ENCODE results near the gene TRAPPC3.

TRAPPC3 gene

DNA sequence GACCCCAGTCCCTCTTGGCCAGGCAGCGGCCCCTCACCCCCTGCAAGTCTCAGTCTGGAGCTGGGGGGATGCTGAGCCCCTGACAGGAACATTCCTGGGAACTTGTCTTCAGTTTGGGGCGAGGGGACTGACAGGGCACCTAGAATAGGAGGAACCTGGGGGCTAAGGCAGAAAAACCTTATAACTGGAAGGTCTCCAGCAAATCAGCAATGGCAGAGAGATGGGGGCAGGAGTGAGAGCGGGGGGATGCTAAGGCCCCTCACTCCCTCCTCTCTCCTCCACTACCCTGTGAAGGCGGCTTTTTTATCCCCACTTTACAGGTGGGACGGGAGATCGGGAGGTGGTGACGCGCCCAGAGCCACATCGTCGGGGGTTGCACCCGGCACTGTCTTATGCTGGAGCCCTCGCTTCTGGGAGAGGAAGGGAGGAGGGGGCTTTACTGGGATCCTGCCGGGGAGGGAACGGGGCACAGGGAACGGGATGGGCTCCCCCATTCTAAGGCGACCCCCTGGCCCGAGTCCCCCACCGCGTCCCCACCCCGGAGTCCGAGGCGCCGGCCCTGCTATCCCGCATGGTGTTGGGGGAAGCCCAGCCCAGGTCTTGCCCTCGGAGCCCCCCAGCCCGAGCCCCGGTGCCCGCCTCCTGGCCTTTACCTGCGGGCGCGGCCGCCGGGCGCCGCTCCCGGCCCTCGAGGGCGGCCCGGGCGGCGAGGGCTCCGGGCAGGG, 24.7 kb downstream of the TRAPPC3 start:
- Histone ChIP-seq H3K36me3 (ENCODE audit: insufficient read depth, low read length) (no peaks in the 10 kb centered on the region), H3K4me1 (ENCODE audit: insufficient read depth, low read length) (no peaks in the 10 kb centered on the region), H3K4me3 (ENCODE audit: low read length) (peak overlapping the region; percentile 46), H3K27me3 (ENCODE audit: insufficient read depth, low read length) (peaks cover 42% of the 10 kb centered on the region), H3K9ac (ENCODE audit: low read depth, low read length) (no peak overlapping the region), H3K9me3 (ENCODE audit: insufficient read depth, low read depth, low read length) (no peaks in the 10 kb centered on the region), H3K27ac (ENCODE audit: low read depth, low read length) (no peak overlapping the region)
- 13% methylated on average over 41 of the region's 42 CpGs for WGBS

DNA sequence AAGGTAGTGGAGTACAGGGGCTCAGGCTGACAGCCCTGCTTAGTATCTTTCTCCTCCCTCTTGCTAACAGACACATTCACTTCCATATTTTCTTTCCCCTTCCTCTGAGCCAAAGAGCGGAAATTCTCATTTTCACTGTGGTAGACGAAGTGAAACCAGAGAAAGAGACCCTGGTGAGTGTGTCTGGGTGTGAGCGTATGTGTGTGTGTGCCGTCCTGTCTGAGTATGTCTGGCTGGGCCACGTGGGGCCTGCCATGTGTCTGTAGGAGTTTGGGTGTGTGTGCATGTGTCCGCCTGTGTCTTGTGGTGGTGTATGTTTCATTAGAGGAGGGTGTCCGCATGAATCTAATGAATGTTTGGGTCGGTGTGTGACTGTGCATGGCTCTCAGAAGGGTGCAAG, 25.9 kb downstream of the TRAPPC3 start:
- Histone ChIP-seq H3K4me3 (ENCODE audit: low read length) (no peak overlapping the region), H3K27me3 (ENCODE audit: insufficient read depth, low read length) (peaks cover 42% of the 10 kb centered on the region), H3K27ac (ENCODE audit: low read depth, low read length) (no peak overlapping the region), H3K9me3 (ENCODE audit: insufficient read depth, low read depth, low read length) (no peaks in the 10 kb centered on the region), H3K36me3 (ENCODE audit: insufficient read depth, low read length) (no peaks in the 10 kb centered on the region), H3K9ac (ENCODE audit: low read depth, low read length) (no peak overlapping the region), H3K4me1 (ENCODE audit: insufficient read depth, low read length) (no peaks in the 10 kb centered on the region)
- whole genome bisulfite sequencing = 84% methylated on average over 8 of the region's 8 CpGs

DNA sequence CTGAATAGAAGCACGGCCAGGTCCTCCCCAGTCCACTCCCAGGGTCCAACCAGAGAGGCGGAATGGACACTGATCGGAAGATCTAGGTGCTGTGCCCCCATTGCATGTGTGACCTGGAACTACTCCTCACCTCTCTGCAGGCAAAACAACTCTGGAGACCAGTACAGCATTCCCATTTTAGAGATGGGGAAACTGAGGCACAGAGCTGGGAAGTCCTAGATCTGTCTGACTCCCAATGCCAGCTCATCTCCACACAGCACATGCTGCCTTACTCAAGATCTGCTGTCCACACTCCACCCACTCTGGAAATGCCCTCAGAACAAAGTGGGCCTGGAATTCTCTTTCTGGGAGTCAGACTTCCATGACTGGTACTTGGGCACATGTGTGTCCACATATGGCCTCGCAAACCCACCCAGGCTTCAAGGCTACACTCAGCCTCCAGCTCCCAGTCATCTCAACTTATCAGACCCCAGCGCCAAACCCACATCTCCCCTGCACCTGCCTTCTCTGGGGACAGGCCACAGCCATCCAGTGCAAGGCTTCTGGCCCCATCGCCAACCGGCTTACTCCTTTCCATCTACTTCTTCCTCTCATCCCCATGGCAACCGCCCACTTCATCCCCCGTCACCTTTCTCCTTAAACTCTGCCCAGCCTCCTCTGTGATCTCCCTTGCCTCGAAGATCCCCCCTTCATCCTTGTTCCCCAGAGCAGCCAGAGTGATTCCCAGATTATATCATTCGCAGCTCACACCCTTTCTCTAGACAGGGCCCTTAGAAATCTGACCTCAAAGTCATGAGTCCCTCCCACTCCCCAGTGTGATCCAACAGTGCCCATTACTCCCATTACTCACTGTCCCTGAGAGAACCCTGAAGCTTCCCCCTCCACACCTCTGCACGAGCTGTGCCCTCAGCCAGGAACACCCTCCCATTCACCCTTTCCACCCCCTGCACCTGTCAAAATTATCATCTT, 26.9 kb downstream of the TRAPPC3 start:
- WGBS = 85% methylated on average over 12 of the region's 12 CpGs
- Histone ChIP-seq H3K27ac (ENCODE audit: low read depth, low read length) (no peak overlapping the region), H3K9ac (ENCODE audit: low read depth, low read length) (no peak overlapping the region), H3K9me3 (ENCODE audit: insufficient read depth, low read depth, low read length) (no peaks in the 10 kb centered on the region), H3K4me1 (ENCODE audit: insufficient read depth, low read length) (no peaks in the 10 kb centered on the region), H3K36me3 (ENCODE audit: insufficient read depth, low read length) (no peaks in the 10 kb centered on the region), H3K4me3 (ENCODE audit: low read length) (no peak overlapping the region), H3K27me3 (ENCODE audit: insufficient read depth, low read length) (peaks cover 42% of the 10 kb centered on the region)

DNA sequence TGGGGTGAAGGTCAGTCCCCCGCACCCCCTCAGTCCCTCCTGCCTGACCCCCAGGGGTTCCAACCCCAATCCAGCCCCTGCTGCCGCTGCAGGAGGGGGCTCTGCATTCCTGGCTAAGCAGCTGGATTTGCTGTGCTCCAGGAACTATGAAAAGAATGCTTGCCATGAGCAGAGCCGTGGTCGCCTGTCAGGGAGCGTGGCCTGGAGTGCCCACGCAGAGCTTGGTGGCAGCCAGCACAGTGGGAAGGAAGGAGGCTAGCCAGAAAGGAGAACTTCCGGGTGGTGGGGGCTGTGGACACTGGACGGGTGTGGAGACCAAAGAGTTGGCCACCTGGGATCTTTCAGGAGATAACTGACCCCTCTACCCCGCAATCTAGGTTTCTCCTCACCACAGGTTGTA, 29.8 kb downstream of the TRAPPC3 start:
- Histone ChIP-seq H3K36me3 (ENCODE audit: insufficient read depth, low read length) (no peaks in the 10 kb centered on the region), H3K4me3 (ENCODE audit: low read length) (no peak overlapping the region), H3K9me3 (ENCODE audit: insufficient read depth, low read depth, low read length) (no peaks in the 10 kb centered on the region), H3K4me1 (ENCODE audit: insufficient read depth, low read length) (no peaks in the 10 kb centered on the region), H3K27me3 (ENCODE audit: insufficient read depth, low read length) (peaks cover 21% of the 10 kb centered on the region), H3K27ac (ENCODE audit: low read depth, low read length) (no peak overlapping the region), H3K9ac (ENCODE audit: low read depth, low read length) (no peak overlapping the region)
- 71% methylated on average over 9 of the region's 9 CpGs for WGBS

DNA sequence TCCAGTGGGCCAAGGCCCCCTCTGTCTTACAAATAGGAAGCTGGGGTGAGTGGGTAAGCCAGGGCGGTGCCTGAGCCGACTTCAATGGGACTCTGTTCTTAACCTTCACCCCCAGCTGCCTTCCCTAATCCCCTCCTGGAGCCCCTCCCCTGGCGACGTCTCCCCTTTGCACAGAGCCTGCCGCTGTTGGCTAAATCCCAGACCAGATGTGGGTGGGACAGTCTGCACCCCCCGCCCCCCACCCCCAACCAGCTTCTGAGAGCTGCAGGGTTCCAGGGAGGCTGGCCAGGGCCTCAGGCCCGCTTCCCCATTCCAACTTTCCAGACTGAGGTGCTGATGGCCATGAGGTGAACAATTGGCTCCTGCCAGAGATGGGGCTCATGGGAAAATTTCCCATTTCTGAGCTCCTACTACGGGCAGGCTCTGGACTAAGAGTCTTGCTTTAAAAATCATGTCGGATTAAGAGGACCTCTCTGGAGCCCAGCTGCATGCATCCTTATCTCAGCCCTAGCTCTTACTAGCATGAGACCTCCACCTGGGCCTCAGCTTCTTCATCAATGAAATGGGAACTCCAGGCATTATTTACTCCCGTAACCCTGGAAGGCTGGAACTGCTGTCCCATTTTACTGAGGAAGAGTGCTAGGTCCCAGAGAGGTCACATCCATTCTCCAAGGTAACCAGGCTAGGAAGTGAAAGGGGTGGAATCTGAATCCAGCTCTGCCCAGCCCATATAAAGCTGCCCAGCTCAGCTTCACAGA, 30.7 kb downstream of the TRAPPC3 start:
- no peak overlapping the region for H3K9ac ChIP-seq (ENCODE audit: low read depth, low read length)
- no peaks in the 10 kb centered on the region for H3K4me1 ChIP-seq (ENCODE audit: insufficient read depth, low read length)
- no peaks in the 10 kb centered on the region for H3K36me3 ChIP-seq (ENCODE audit: insufficient read depth, low read length)
- 68% methylated on average over 10 of the region's 10 CpGs for WGBS
- no peaks in the 10 kb centered on the region for H3K9me3 ChIP-seq (ENCODE audit: insufficient read depth, low read depth, low read length)
- H3K27me3 ChIP-seq (ENCODE audit: insufficient read depth, low read length) = peaks cover 13% of the 10 kb centered on the region
- no peak overlapping the region for H3K4me3 ChIP-seq (ENCODE audit: low read length)
- no peak overlapping the region for H3K27ac ChIP-seq (ENCODE audit: low read depth, low read length)

DNA sequence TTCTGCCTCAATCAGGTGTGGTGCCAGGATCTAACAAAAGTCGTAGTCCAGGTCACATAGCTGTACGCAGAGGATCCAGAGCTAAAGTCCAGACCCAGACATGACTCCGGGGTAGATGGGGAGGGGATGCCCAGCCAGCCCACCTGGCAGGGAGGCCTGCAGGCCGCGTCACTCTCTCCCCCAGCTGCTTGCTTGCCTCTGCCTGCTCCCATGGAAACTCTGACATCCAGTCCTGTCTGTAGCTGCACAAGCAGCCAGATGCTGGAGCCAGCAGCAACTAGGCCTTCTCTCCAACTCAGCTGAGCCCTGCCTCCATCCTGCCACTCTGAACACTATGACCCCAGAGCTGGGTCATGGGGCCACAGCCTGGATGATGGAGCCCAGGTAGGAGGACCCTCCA, 32.4 kb downstream of the TRAPPC3 start:
- Histone ChIP-seq H3K4me1 (ENCODE audit: insufficient read depth, low read length) (no peaks in the 10 kb centered on the region), H3K27ac (ENCODE audit: low read depth, low read length) (no peak overlapping the region), H3K36me3 (ENCODE audit: insufficient read depth, low read length) (no peaks in the 10 kb centered on the region), H3K9me3 (ENCODE audit: insufficient read depth, low read depth, low read length) (no peaks in the 10 kb centered on the region), H3K27me3 (ENCODE audit: insufficient read depth, low read length) (no peaks in the 10 kb centered on the region; the same call in 1 of the 2 replicates), H3K4me3 (ENCODE audit: low read length) (no peak overlapping the region), H3K9ac (ENCODE audit: low read depth, low read length) (no peak overlapping the region)
- WGBS = 89% methylated on average over 5 of the region's 5 CpGs

DNA sequence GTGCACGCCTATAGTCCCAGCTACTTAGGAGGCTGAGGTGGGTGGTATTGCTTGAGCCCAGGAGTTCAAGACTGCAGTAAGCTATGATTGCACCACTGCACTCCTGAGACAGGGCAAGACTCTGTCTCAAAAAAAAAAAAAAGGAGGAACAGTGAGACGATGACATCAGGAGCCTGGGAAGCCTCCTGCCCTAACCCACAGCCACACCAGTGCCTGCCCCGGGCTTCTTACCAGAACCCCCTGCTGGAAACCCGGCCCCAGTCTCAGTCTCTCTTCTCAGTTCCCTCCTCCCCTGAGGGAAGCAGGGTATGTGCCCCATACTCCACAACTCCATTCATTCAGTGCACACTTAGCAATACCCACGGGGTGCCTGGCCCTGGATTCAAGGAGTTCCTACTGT, 33.4 kb downstream of the TRAPPC3 start:
- H3K4me1 ChIP-seq (ENCODE audit: insufficient read depth, low read length) = no peaks in the 10 kb centered on the region
- H3K27me3 ChIP-seq (ENCODE audit: insufficient read depth, low read length) = no peaks in the 10 kb centered on the region; the same call in 1 of the 2 replicates
- H3K9ac ChIP-seq (ENCODE audit: low read depth, low read length) = no peak overlapping the region
- H3K27ac ChIP-seq (ENCODE audit: low read depth, low read length) = no peak overlapping the region
- no peaks in the 10 kb centered on the region for H3K36me3 ChIP-seq (ENCODE audit: insufficient read depth, low read length)
- WGBS = 68% methylated on average over 5 of the region's 5 CpGs
- no peaks in the 10 kb centered on the region for H3K9me3 ChIP-seq (ENCODE audit: insufficient read depth, low read depth, low read length)
- H3K4me3 ChIP-seq (ENCODE audit: low read length) = no peak overlapping the region

DNA sequence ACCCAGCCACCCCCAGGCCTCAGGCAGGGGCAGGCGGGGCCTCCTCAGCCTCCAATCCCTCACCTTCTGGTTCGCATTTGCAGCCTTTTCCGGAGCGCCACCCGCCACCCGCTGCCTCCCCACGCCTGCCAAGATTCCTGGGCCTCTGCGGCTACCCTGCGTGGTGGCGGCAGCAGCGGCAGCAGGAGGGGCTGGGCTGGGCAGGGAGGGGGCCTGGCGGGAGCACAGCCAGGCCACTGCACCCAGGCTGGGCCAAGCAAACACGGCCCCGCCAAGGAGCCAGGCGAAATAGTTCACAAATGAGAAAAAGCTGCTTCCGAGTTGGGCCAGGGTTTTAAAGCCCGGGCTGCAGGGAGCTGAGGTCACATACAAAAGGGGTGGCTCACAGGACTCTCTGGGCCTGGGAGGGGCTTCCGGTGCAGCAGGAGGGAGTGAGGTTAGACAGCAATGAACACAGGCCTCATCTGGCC, 34.1 kb downstream of the TRAPPC3 start:
- Histone ChIP-seq H3K4me1 (ENCODE audit: insufficient read depth, low read length) (no peaks in the 10 kb centered on the region), H3K4me3 (ENCODE audit: low read length) (no peak overlapping the region), H3K27ac (ENCODE audit: low read depth, low read length) (no peak overlapping the region), H3K9ac (ENCODE audit: low read depth, low read length) (no peak overlapping the region), H3K9me3 (ENCODE audit: insufficient read depth, low read depth, low read length) (no peaks in the 10 kb centered on the region), H3K36me3 (ENCODE audit: insufficient read depth, low read length) (no peaks in the 10 kb centered on the region), H3K27me3 (ENCODE audit: insufficient read depth, low read length) (no peaks in the 10 kb centered on the region; the same call in 1 of the 2 replicates)
- 76% methylated on average over 18 of the region's 18 CpGs for WGBS

DNA sequence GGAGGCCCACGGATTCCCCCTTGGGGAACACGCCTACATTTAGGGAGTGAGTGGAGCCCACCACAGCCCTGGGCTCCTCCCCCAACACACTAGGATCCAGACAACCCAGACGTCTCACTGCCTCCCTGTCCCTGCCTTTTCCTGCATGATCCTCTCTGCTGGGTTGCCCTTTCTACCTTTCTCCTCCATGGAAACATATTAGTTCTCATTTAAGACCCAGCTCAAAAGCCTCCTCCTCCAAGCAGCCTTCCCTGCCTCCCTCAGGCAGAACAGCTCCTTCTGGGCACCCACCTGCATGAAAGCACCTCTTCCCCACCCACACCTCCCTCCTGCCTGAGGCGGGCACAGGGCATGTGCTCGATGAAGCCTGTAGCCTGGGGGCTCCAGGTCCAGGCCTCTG, 34.9 kb downstream of the TRAPPC3 start:
- Histone ChIP-seq H3K27ac (ENCODE audit: low read depth, low read length) (no peak overlapping the region), H3K27me3 (ENCODE audit: insufficient read depth, low read length) (no peaks in the 10 kb centered on the region; the same call in 1 of the 2 replicates), H3K4me3 (ENCODE audit: low read length) (no peak overlapping the region), H3K9me3 (ENCODE audit: insufficient read depth, low read depth, low read length) (no peaks in the 10 kb centered on the region), H3K4me1 (ENCODE audit: insufficient read depth, low read length) (no peaks in the 10 kb centered on the region), H3K36me3 (ENCODE audit: insufficient read depth, low read length) (no peaks in the 10 kb centered on the region), H3K9ac (ENCODE audit: low read depth, low read length) (no peak overlapping the region)
- 68% methylated on average over 5 of the region's 5 CpGs for WGBS

DNA sequence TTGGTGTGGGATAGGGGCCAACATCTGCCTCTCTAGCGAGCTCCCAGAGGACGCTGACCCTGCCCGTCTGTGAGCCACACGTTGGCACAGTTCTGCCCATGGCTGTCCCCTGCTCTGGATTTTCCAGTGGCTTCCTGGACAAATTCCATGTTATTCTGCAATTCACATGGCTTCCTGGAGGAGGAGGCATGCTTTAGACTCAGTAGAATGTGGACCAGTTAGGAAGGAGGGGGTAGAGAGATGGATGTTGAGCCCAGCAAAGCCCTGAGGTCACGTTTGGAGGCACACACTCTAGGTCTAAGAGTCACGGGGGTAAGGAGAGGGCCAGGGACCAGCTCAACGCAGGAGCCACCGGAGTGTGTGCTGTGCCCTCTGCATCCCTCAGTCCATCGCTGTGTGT, 36.5 kb downstream of the TRAPPC3 start:
- Histone ChIP-seq H3K27me3 (ENCODE audit: insufficient read depth, low read length) (no peaks in the 10 kb centered on the region; the same call in 1 of the 2 replicates), H3K4me1 (ENCODE audit: insufficient read depth, low read length) (no peaks in the 10 kb centered on the region), H3K9me3 (ENCODE audit: insufficient read depth, low read depth, low read length) (no peaks in the 10 kb centered on the region), H3K36me3 (ENCODE audit: insufficient read depth, low read length) (no peaks in the 10 kb centered on the region), H3K9ac (ENCODE audit: low read depth, low read length) (no peak overlapping the region), H3K27ac (ENCODE audit: low read depth, low read length) (no peak overlapping the region), H3K4me3 (ENCODE audit: low read length) (no peak overlapping the region)
- 90% methylated on average over 9 of the region's 9 CpGs for WGBS
